ENCODE measurements around the gene ZMYM3.

GRCh38 chrX:71216485-71216884, 37.5 kb downstream of the ZMYM3 start:
- TF ChIP-seq GATA2 (IDR thresholded peaks at IDR 0.05; ENCODE audit: low read depth, low read length) (no peak), GATA3 (IDR thresholded peaks at IDR 0.05; ENCODE audit: low read depth, low read length) (no peak)

Data from SH-SY5Y (cell line).